Endothelial cell of umbilical vein (primary cell): ENCODE results near the gene MCC. TPM values are rescaled to one million over a fixed set of nuclear protein-coding genes. Genes with fewer than 3 reads are reported as not detected.

Experiments used
- BruUV-seq: library from RNA; stranded (reverse); fragments of 400-500 nt; replicated peaks from 2 replicates; lab custom pipeline; 2021; lab: Mats Ljungman, UMichigan
- CTCF ChIA-PET: fragments of 300-600, 350-600 bp; sonication (Branson Sonifier 250); formaldehyde crosslinking; loops from one replicate; lab custom pipeline; 2021; ENCODE audit warnings: antibody characterized with exemption, inconsistent platforms; lab: Charles Lee
- POLR2A ChIA-PET: fragments of 300-600, 350-600 bp; sonication (Branson Sonifier 250); formaldehyde crosslinking; loops from one replicate; lab custom pipeline; 2021; ENCODE audit warnings: antibody characterized with exemption, inconsistent platforms; lab: Charles Lee
- DNase-seq: peaks from one replicate; pipeline ENCODE4 v3.0.0-alpha.2; 2011; ENCODE audit warnings: low read depth, low spot score
- FAIRE-seq: peaks from 2 replicates; lab custom pipeline; 2011; peaks lifted over from hg19 to GRCh38; lab: Jason Lieb, UNC
- H2AFZ ChIP-seq: 2 replicates; pipeline ENCODE4 v1.6.0; 2012; ENCODE audit warnings: low read depth, low read length, control low read depth, inconsistent platforms
- H3K27ac ChIP-seq: 2 replicates; pipeline ENCODE4 v1.5.1; 2011; ENCODE audit warnings: low read depth, mild to moderate bottlenecking, control low read depth, low read length, moderate library complexity; ENCODE audit not compliant: insufficient read depth
- H3K27me3 ChIP-seq, 2 experiments: 2 replicates each; pipeline versions ENCODE4 v1.6.0 to v1.6.1; 2011; ENCODE audit warnings: low read length in 2 of 2, mixed read lengths in 1 of 2; ENCODE audit not compliant: control insufficient read depth in 2 of 2, insufficient read depth in 2 of 2
- H3K36me3 ChIP-seq, 2 experiments: 2 replicates in 1 of 2; 3 replicates in 1 of 2; pipeline ENCODE4 v1.5.1; 2011; ENCODE audit warnings: low read length in 2 of 2, mild to moderate bottlenecking in 1 of 2, moderate library complexity in 1 of 2; ENCODE audit not compliant: control insufficient read depth in 2 of 2, insufficient read depth in 2 of 2; ENCODE audit errors: extremely low read depth in 1 of 2
- H3K4me1 ChIP-seq: 3 replicates; pipeline ENCODE4 v1.5.1; 2011; ENCODE audit warnings: mild to moderate bottlenecking, low read length; ENCODE audit not compliant: control insufficient read depth, insufficient read depth; ENCODE audit errors: extremely low read depth
- H3K4me2 ChIP-seq: 2 replicates; pipeline ENCODE4 v1.6.1; 2011; ENCODE audit warnings: low read length, control low read depth, mixed read lengths; ENCODE audit not compliant: insufficient read depth
- H3K4me3 ChIP-seq, 3 experiments: fragments of 200-600 bp in 1 of 3; sonication (generic), shearing (Covaris generic) in 1 of 3; replicated peaks in 1 of 3; 2 replicates each; pipeline ENCODE4 v1.5.1; 2011 to 2016; ENCODE audit warnings: control low read depth in 3 of 3, low read length in 3 of 3, mild to moderate bottlenecking in 2 of 3, inconsistent platforms in 1 of 3, low read depth in 1 of 3, moderate library complexity in 1 of 3; ENCODE audit not compliant: insufficient read depth in 1 of 3
- H3K79me2 ChIP-seq: 2 replicates; pipeline ENCODE4 v1.6.0; 2012; ENCODE audit warnings: low read length, inconsistent platforms; ENCODE audit not compliant: control insufficient read depth, insufficient read depth
- H3K9ac ChIP-seq: replicated peaks from 2 replicates; pipeline ENCODE3; 2011; ENCODE audit warnings: low read length, control low read depth; ENCODE audit not compliant: insufficient read depth; ENCODE audit errors: extremely low read depth
- H3K9me1 ChIP-seq: replicated peaks from 3 replicates; pipeline ENCODE4 v1.6.0; 2011; ENCODE audit warnings: mild to moderate bottlenecking, low read length; ENCODE audit not compliant: control insufficient read depth, insufficient read depth; ENCODE audit errors: extremely low read depth
- H3K9me3 ChIP-seq: replicated peaks from 2 replicates; pipeline ENCODE4 v1.5.1; 2012; ENCODE audit warnings: low read length, inconsistent platforms; ENCODE audit not compliant: control insufficient read depth, insufficient read depth
- H4K20me1 ChIP-seq: replicated peaks from 2 replicates; pipeline ENCODE3; 2011; ENCODE audit warnings: mild to moderate bottlenecking, low read length; ENCODE audit not compliant: control insufficient read depth, insufficient read depth; ENCODE audit errors: extremely low read depth
- CTCF ChIP-seq, 2 donors: IDR thresholded peaks; 1 replicate in 1 of 2; 2 replicates in 1 of 2; pipeline ENCODE4 v1.5.1; 2011; ENCODE audit warnings: low read length in 2 of 2, mild to moderate bottlenecking in 2 of 2, moderate library complexity in 2 of 2, control low read depth in 1 of 2, inconsistent platforms in 1 of 2, low read depth in 1 of 2; ENCODE audit not compliant: insufficient read depth in 1 of 2; ENCODE audit errors: extremely low read depth in 1 of 2
- EZH2 ChIP-seq: IDR thresholded peaks from 2 replicates; pipeline ENCODE4 v1.6.1; 2012; ENCODE audit warnings: borderline replicate concordance, low read depth, mild to moderate bottlenecking, moderate library complexity, low read length, inconsistent platforms; ENCODE audit not compliant: severe bottlenecking
- FOS ChIP-seq: IDR thresholded peaks from 2 replicates; pipeline ENCODE4 v1.6.1; 2011; ENCODE audit warnings: mild to moderate bottlenecking, low read length, moderate library complexity, borderline replicate concordance; ENCODE audit not compliant: insufficient read depth
- GATA2 ChIP-seq: IDR thresholded peaks from 2 replicates; pipeline ENCODE4 v1.7.0; 2011; ENCODE audit warnings: low read depth, mild to moderate bottlenecking, moderate library complexity, mixed read lengths, low read length; ENCODE audit not compliant: insufficient read length, insufficient read depth
- JUN ChIP-seq: IDR thresholded peaks from 2 replicates; pipeline ENCODE4 v1.6.1; 2011; ENCODE audit warnings: borderline replicate concordance, low read depth; ENCODE audit not compliant: insufficient read length, insufficient read depth
- MAX ChIP-seq: IDR thresholded peaks from 2 replicates; pipeline ENCODE4 v1.6.1; 2011; ENCODE audit not compliant: insufficient read depth, insufficient read length
- MYC ChIP-seq: IDR thresholded peaks from one replicate; pipeline ENCODE4 v1.6.1; 2011; ENCODE audit warnings: mild to moderate bottlenecking, low read depth, low read length
- POLR2A ChIP-seq: IDR thresholded peaks from 2 replicates; pipeline ENCODE4 v1.6.1; 2012; ENCODE audit warnings: low read depth, mild to moderate bottlenecking, control low read depth, low read length
- POLR2AphosphoS5 ChIP-seq: IDR thresholded peaks from 2 replicates; pipeline ENCODE4 v1.6.1; 2012; ENCODE audit warnings: low read depth, mild to moderate bottlenecking, control low read depth, low read length, moderate library complexity; ENCODE audit not compliant: insufficient read depth
- dilution Hi-C: fragments of 300-500 bp; cut with MboI; formaldehyde crosslinking; loops from one replicate; pipeline ENCODE4 v1.15.0; 2019; ENCODE audit warnings: low sequenced_read_pairs; ENCODE audit not compliant: extremely low pct_ligation_motif_present
- intact Hi-C: fragments of 100-400 bp; cut with micrococcal nuclease; formaldehyde crosslinking; loops from one replicate; pipeline ENCODE4 v1.10.0; 2022
- polyA plus RNA-seq, 4 experiments: library from polyadenylated mRNA; depleted of rRNA in 3 of 4; stranded (reverse) in 3 of 4; unstranded in 1 of 4; fragments of >200 nt; gene quantifications; 2 replicates each; pipeline versions ENCODE4 v1.2.1 to v1.2.3, GENCODE V29; 2011 to 2012; ENCODE audit warnings: missing spikeins in 1 of 4
- total RNA-seq: library from RNA; stranded (reverse); gene quantifications from 2 replicates; pipeline ENCODE4 v1.2.3, GENCODE V29; 2021

Gene MCC
- total and polyA plus RNA-seq, 2 donors (not counting 3 experiments of a cell fraction or from before 2014, with no cell fraction given), result 6.9 to 27.5 TPM

GRCh38 chr5:113098378-113098777 is 389.9 kb downstream of the MCC start:
- BruUV-seq, result no TSS peak

GRCh38 chr5:113095831-113096230 is 392.4 kb downstream of the MCC start:
- CTCF ChIA-PET, result interaction anchor here (0.9 to 2.3 kb wide), 3 partner anchors 10 to 100 kb away, joined by 3 to 5 read pairs (median 4); no protein-coding TSS in a partner anchor
- H3K27me3 ChIP-seq, result no peaks in the 10 kb centered on the region
- intact Hi-C loops, result no loop called here

More at GRCh38 chr5:113098378-113098777, 389.9 kb downstream of the MCC start:
- Histone ChIP-seq H3K4me3 (no peak overlapping the region), H4K20me1 (no peaks in the 10 kb centered on the region), H2AFZ (no peak overlapping the region), H3K4me1 (no peaks in the 10 kb centered on the region), H3K9ac (no peak overlapping the region), H3K36me3 (no peaks in the 10 kb centered on the region), H3K9me1 (no peaks in the 10 kb centered on the region), H3K4me2 (no peak overlapping the region), H3K27ac (no peak overlapping the region), H3K9me3 (no peaks in the 10 kb centered on the region), H3K27me3 (no peaks in the 10 kb centered on the region), H3K79me2 (no peaks in the 10 kb centered on the region)
- FAIRE-seq (no peak), DNase-seq (no peak)
- POLR2A ChIA-PET, result no interaction called here
- intact Hi-C loops, result no loop called here
- no peak for TF ChIP-seq MYC
- no peak for TF ChIP-seq POLR2AphosphoS5
- dilution Hi-C loops, result no loop called here
- CTCF ChIA-PET, result no interaction called here

More at GRCh38 chr5:113095831-113096230, 392.4 kb downstream of the MCC start:
- dilution Hi-C loops, result no loop called here
- no peak overlapping the region for H3K4me2 ChIP-seq
- no peak overlapping the region for H3K9ac ChIP-seq
- H3K36me3 ChIP-seq, result no peaks in the 10 kb centered on the region
- no peaks in the 10 kb centered on the region for H4K20me1 ChIP-seq
- no peaks in the 10 kb centered on the region for H3K4me1 ChIP-seq
- H3K4me3 ChIP-seq, result no peak overlapping the region
- TF ChIP-seq CTCF (IDR thresholded peaks at IDR 0.05; ENCODE audit: extremely low read depth in 1 of 2, insufficient read depth in 1 of 2, low read depth in 1 of 2, low read length in 2 of 2) (no peak), EZH2 (no peak), MAX (no peak), GATA2 (no peak), FOS (no peak), JUN (no peak), POLR2AphosphoS5 (no peak), POLR2A (no peak), MYC (no peak)
- H3K9me3 ChIP-seq, result no peaks in the 10 kb centered on the region
- no peak for DNase-seq
- no peak overlapping the region for H3K27ac ChIP-seq
- no peak overlapping the region for H2AFZ ChIP-seq
- H3K79me2 ChIP-seq, result no peaks in the 10 kb centered on the region
- no peak for FAIRE-seq
- POLR2A ChIA-PET, result no interaction called here
- no TSS peak for BruUV-seq
- no peaks in the 10 kb centered on the region for H3K9me1 ChIP-seq
